Liver (tissue), 9 donors: ENCODE measurements around the gene ZMYND11. TPM values are rescaled to one million over a fixed set of nuclear protein-coding genes. Genes with fewer than 3 reads are reported as not detected.

Experiments used
- DNase-seq: peaks from one replicate; pipeline ENCODE4 v3.0.0-alpha.2; 2017; ENCODE audit warnings: low spot score
- H3K27ac ChIP-seq, 2 donors: one replicate each; pipeline ENCODE4 v1.7.0; 2013; ENCODE audit warnings: inconsistent platforms in 2 of 2, low read length in 2 of 2, control low read depth in 1 of 2, low read depth in 1 of 2, mild to moderate bottlenecking in 1 of 2
- H3K27me3 ChIP-seq, 4 donors: one replicate each; pipeline versions ENCODE4 v1.6.1 to v1.7.0; 2013; ENCODE audit warnings: low read length in 3 of 4, inconsistent platforms in 1 of 4, mild to moderate bottlenecking in 1 of 4, moderate library complexity in 1 of 4; ENCODE audit not compliant: control insufficient read depth in 4 of 4, insufficient read depth in 4 of 4
- H3K36me3 ChIP-seq, 4 donors: one replicate each; pipeline versions ENCODE4 v1.6.1 to v1.7.0; 2013; ENCODE audit warnings: low read length in 3 of 4, mild to moderate bottlenecking in 3 of 4, low read depth in 1 of 4, moderate library complexity in 1 of 4; ENCODE audit not compliant: control insufficient read depth in 4 of 4, insufficient read depth in 3 of 4
- H3K4me1 ChIP-seq, 4 donors: one replicate each; pipeline versions ENCODE4 v1.6.1 to v1.7.0; 2013; ENCODE audit warnings: low read length in 3 of 4, mild to moderate bottlenecking in 3 of 4, moderate library complexity in 1 of 4; ENCODE audit not compliant: control insufficient read depth in 4 of 4, insufficient read depth in 4 of 4
- H3K4me3 ChIP-seq, 3 donors: one replicate each; pipeline versions ENCODE4 v1.6.1 to v1.7.0; 2013; ENCODE audit warnings: low read length in 3 of 3, control low read depth in 1 of 3, low read depth in 1 of 3, mild to moderate bottlenecking in 1 of 3
- H3K9ac ChIP-seq, 2 donors: one replicate each; pipeline ENCODE4 v1.7.0; 2013; ENCODE audit warnings: low read length in 2 of 2, mild to moderate bottlenecking in 2 of 2, moderate library complexity in 2 of 2, control low read depth in 1 of 2, low read depth in 1 of 2
- H3K9me3 ChIP-seq, 4 donors: one replicate each; pipeline versions ENCODE4 v1.6.1 to v1.7.0; 2013; ENCODE audit warnings: low read length in 3 of 4; ENCODE audit not compliant: control insufficient read depth in 4 of 4
- ATF3 ChIP-seq: IDR thresholded peaks from 2 replicates; pipeline ENCODE4 v1.6.1; 2016; ENCODE audit warnings: antibody characterized with exemption
- CTCF ChIP-seq: fragments of 150-350 bp; IDR thresholded peaks from 2 replicates; pipeline ENCODE4 v1.5.1; 2017; ENCODE audit warnings: improper control_type of control experiment, low read depth, low read length; ENCODE audit not compliant: missing input control
- EGR1 ChIP-seq, 2 donors: IDR thresholded peaks; 2 replicates each; pipeline ENCODE4 v1.6.1; 2016 to 2018; ENCODE audit warnings: antibody characterized with exemption in 2 of 2, low read depth in 2 of 2
- FOXA1 ChIP-seq: IDR thresholded peaks from 2 replicates; pipeline ENCODE4 v1.6.1; 2016; ENCODE audit warnings: antibody characterized with exemption
- FOXA2 ChIP-seq: IDR thresholded peaks from 2 replicates; pipeline ENCODE4 v1.6.1; 2016; ENCODE audit warnings: antibody characterized with exemption
- GABPA ChIP-seq, 2 donors: IDR thresholded peaks in 1 of 2; conservative IDR thresholded peaks in 1 of 2; 2 replicates each; pipeline ENCODE4 v1.6.1; 2016; ENCODE audit warnings: antibody characterized with exemption in 2 of 2, mild to moderate bottlenecking in 1 of 2, moderate library complexity in 1 of 2
- HNF4A ChIP-seq, 2 donors: conservative IDR thresholded peaks; 2 replicates each; pipeline ENCODE4 v1.6.1; 2016; ENCODE audit warnings: antibody characterized with exemption in 2 of 2, mild to moderate bottlenecking in 2 of 2
- HNF4G ChIP-seq: IDR thresholded peaks from 2 replicates; pipeline ENCODE4 v1.6.1; 2016; ENCODE audit warnings: antibody characterized with exemption
- JUND ChIP-seq, 2 donors: IDR thresholded peaks; 2 replicates each; pipeline ENCODE4 v1.6.1; 2016; ENCODE audit warnings: antibody characterized with exemption in 2 of 2
- MAX ChIP-seq: IDR thresholded peaks from 2 replicates; pipeline ENCODE4 v1.6.1; 2016; ENCODE audit warnings: antibody characterized with exemption
- NR2F2 ChIP-seq: IDR thresholded peaks from 2 replicates; pipeline ENCODE4 v1.6.1; 2016; ENCODE audit warnings: antibody characterized with exemption
- RAD21 ChIP-seq, 2 donors: IDR thresholded peaks; 2 replicates each; pipeline ENCODE4 v1.6.1; 2016; ENCODE audit warnings: antibody characterized with exemption in 2 of 2, mild to moderate bottlenecking in 2 of 2
- REST ChIP-seq: IDR thresholded peaks from 2 replicates; pipeline ENCODE4 v1.6.1; 2016; ENCODE audit warnings: antibody characterized with exemption, mild to moderate bottlenecking
- RXRA ChIP-seq, 2 donors: IDR thresholded peaks; 2 replicates each; pipeline ENCODE4 v1.6.1; 2017 to 2018; ENCODE audit warnings: antibody characterized with exemption in 2 of 2, mild to moderate bottlenecking in 1 of 2
- SP1 ChIP-seq: IDR thresholded peaks from 2 replicates; pipeline ENCODE4 v1.6.1; 2018; ENCODE audit warnings: antibody characterized with exemption, mild to moderate bottlenecking
- TAF1 ChIP-seq: conservative IDR thresholded peaks from 2 replicates; pipeline ENCODE4 v1.6.1; 2016; ENCODE audit warnings: antibody characterized with exemption, mild to moderate bottlenecking
- YY1 ChIP-seq: IDR thresholded peaks from 2 replicates; pipeline ENCODE4 v1.6.1; 2016; ENCODE audit warnings: antibody characterized with exemption, mild to moderate bottlenecking
- ZBTB33 ChIP-seq: IDR thresholded peaks from 2 replicates; pipeline ENCODE4 v1.6.1; 2016; ENCODE audit warnings: antibody characterized with exemption
- WGBS: extraction: QIAGEN DNeasy Blood & Tissue Kit; methylation state at CpG from one replicate; pipeline ENCODE4 v1.1.7; 2013; 5-methylcytosine and 5-hydroxymethylcytosine counted together
- polyA plus RNA-seq, 2 donors: library from polyadenylated mRNA; stranded (reverse) in 1 of 2; unstranded in 1 of 2; fragments of 200-250 nt in 1 of 2; fragments of >200 nt in 1 of 2; fragmentation: Nextera tagmentation in 1 of 2; extraction: Ambion mirVana in 1 of 2; gene quantifications; one replicate each; pipeline versions ENCODE4 v1.2.1 to v1.2.3, GENCODE V29; 2013 to 2015
- total RNA-seq, 2 donors: library from RNA; depleted of rRNA; stranded (reverse); fragments of >200 nt; gene quantifications; one replicate each; pipeline ENCODE4 v1.2.3, GENCODE V29; 2014
- donor health status: healthy.
- donor health status: healthy.
- donor health status: healthy.
- donor health status: healthy.
- donor health status: healthy.

The ZMYND11 gene
- total and polyA plus RNA-seq, 4 donors: 13.2 to 34.3 (median 16.9) TPM

GRCh38 chr10:129810-130209 lies 5.4 kb upstream of the ZMYND11 start:
- Histone ChIP-seq H3K27me3 (no peaks in the 10 kb centered on the region), H3K9ac (no peak overlapping the region), H3K27ac (no peak overlapping the region), H3K9me3 (no peaks in the 10 kb centered on the region), H3K4me3 (no peak overlapping the region), H3K4me1 (peaks cover 0 to 10% (median 5%) of the 10 kb centered on the region in 4 donors), H3K36me3 (no peaks in the 10 kb centered on the region)
- DNase-seq: no peak
- WGBS: 64% methylated on average over 4 of the region's 4 CpGs
- TF ChIP-seq REST (no peak), GABPA (IDR thresholded peaks at IDR 0.05 in 1 of 2, conservative IDR thresholded peaks at IDR 0.05 in 1 of 2) (no peak), FOXA1 (no peak), HNF4A (conservative IDR thresholded peaks at IDR 0.05) (no peak), CTCF (no peak), MAX (no peak), TAF1 (no peak), RAD21 (IDR thresholded peaks at IDR 0.05) (no peak), ZBTB33 (no peak), FOXA2 (no peak), YY1 (no peak), EGR1 (IDR thresholded peaks at IDR 0.05; ENCODE audit: low read depth in 2 of 2) (no peak), HNF4G (no peak), SP1 (no peak), JUND (IDR thresholded peaks at IDR 0.05) (no peak), NR2F2 (no peak), RXRA (IDR thresholded peaks at IDR 0.05) (no peak), ATF3 (no peak)
